Brain microvascular endothelial cell (primary cell): Measurements from ENCODE around the gene DAPL1.

ENCODE experiments used
- DNase-seq: peaks from one replicate; pipeline ENCODE4 v3.0.0-alpha.2; 2020
- H3K27ac ChIP-seq: fragments of 250-450 bp; sonication (Bioruptor Pico); 2 replicates; pipeline ENCODE4 v1.5.1; 2020; ENCODE audit warnings: mild to moderate bottlenecking, moderate library complexity
- H3K27me3 ChIP-seq: fragments of 250-450 bp; sonication (Bioruptor Pico); replicated peaks from 2 replicates; pipeline ENCODE4 v1.5.1; 2020; ENCODE audit warnings: mild to moderate bottlenecking
- H3K36me3 ChIP-seq: fragments of 250-450 bp; sonication (Bioruptor Pico); replicated peaks from 2 replicates; pipeline ENCODE4 v1.5.1; 2020; ENCODE audit warnings: mild to moderate bottlenecking
- H3K4me3 ChIP-seq: 2 replicates; pipeline ENCODE4 v1.5.1; 2011; ENCODE audit warnings: low read depth, mild to moderate bottlenecking, control low read depth, low read length, moderate library complexity
- CTCF ChIP-seq: IDR thresholded peaks from 2 replicates; pipeline ENCODE4 v1.5.1; 2011; ENCODE audit warnings: low read depth, mild to moderate bottlenecking, moderate library complexity, low read length, control low read depth, inconsistent platforms; ENCODE audit errors: missing control alignments
- in situ Hi-C: cut with HindIII; loops from 2 replicates; pipeline ENCODE4 v1.10.0; 2017; ENCODE audit warnings: low sequenced_read_pairs, low pct_ligation_motif_present

Gene DAPL1

DNA sequence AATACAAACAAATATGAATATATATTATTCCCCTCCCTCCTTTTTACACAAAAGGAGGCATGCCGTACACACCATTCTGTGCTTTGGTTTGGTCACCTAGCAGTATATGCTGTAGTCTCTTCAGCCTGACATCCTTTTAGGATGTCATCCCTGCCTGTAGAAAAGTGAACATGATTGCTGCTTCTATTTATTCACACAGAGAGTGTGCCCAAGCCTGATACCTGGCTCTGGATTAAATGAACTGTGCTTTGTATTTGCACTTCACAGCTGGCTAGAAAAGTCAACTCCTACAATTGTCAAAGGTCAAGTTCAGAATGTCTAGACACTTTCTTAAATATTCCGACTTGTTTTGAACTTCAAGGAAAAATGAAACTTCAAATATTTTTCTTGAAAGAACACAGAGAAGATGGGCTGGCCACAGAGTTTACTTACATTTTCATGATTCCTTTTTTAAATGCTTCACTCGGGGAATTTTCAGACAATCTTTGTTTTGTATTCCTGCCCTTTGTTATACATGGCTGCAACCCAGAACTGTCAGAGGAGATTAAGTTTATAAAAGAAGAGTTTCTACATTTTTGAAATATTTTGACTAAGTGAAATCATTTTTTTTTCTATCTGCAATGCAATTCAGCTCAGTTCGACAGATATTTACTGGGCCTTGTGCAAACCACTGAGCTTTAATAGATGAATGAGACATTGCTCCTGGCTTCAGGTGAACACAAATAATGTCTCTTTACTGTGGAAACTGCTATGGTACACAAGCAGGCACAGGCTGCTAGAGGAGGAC is 33.5 kb downstream of the DAPL1 start:
- no peak for TF ChIP-seq CTCF
- in situ Hi-C loops, result no loop called here
- no peak overlapping the region for H3K4me3 ChIP-seq
- peak overlapping the region; percentile 17 for H3K27ac ChIP-seq
- H3K27me3 ChIP-seq, result no peaks in the 10 kb centered on the region
- peak; percentile 43 for DNase-seq
- H3K36me3 ChIP-seq, result no peaks in the 10 kb centered on the region

- DNase-seq, result no peak
Observed at GRCh38 chr2:158829167-158829566, 34.0 kb downstream of the DAPL1 start.

GRCh38 chr2:158830201-158830600 is 35.1 kb downstream of the DAPL1 start:
- no peaks in the 10 kb centered on the region for H3K27me3 ChIP-seq
- H3K36me3 ChIP-seq, result no peaks in the 10 kb centered on the region
- H3K27ac ChIP-seq, result no peak overlapping the region
- TF ChIP-seq CTCF, result no peak
- no peak overlapping the region for H3K4me3 ChIP-seq
- no peak for DNase-seq
- in situ Hi-C loops, result no loop called here

More at GRCh38 chr2:158829167-158829566, 34.0 kb downstream of the DAPL1 start:
- no peak for TF ChIP-seq CTCF
- in situ Hi-C loops, result no loop called here
- H3K27ac ChIP-seq, result no peak overlapping the region
- no peaks in the 10 kb centered on the region for H3K36me3 ChIP-seq
- H3K4me3 ChIP-seq, result no peak overlapping the region
- no peaks in the 10 kb centered on the region for H3K27me3 ChIP-seq

DNA sequence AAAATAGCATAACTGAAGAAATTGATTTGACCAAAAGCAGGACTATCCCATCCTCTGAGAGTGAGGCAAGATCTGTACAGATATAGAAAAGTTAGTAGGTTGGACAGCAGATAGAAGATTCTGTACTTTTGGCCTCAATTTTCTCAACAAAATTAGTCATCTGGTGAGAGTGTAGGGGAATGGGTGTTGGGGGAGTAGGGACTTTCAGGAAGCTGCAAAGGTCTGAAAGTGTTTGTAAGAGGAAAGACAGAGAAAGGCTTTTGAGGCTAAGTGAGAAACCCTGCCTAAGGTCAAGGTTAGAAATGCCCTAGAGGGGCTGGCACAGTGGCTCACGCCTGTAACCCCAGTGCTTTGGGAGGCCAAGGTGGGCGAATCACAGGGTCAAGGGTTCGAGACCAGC is 40.3 kb downstream of the DAPL1 start:
- Histone ChIP-seq H3K4me3 (no peak overlapping the region), H3K36me3 (no peaks in the 10 kb centered on the region), H3K27me3 (no peaks in the 10 kb centered on the region), H3K27ac (no peak overlapping the region)
- in situ Hi-C loops, result no loop called here
- no peak for TF ChIP-seq CTCF
- no peak for DNase-seq

DNA sequence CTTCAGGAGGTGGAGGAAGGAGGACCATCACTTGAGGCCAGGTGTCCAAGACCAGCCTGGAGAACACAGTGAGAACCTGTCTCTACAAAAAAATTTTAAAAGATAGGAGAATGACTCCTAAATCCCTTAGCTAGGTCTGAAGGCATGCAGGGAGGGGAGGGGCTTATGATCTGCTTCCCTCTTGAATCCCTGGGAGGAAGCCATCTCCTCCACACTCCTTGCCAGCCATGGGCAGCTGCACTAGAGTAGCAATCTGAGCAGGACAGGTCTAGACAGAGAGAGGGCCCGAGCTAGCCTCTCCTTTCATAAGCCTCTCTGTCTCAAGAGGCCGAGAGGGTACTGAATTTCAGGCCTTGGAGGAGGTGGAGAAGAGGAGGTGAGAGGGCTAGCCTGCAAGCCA is 42.5 kb downstream of the DAPL1 start:
- in situ Hi-C loops, result no loop called here

More for the DNA sequence above, 42.5 kb downstream of the DAPL1 start:
- Histone ChIP-seq H3K36me3 (no peaks in the 10 kb centered on the region), H3K27me3 (no peaks in the 10 kb centered on the region), H3K27ac (no peak overlapping the region), H3K4me3 (no peak overlapping the region)
- TF ChIP-seq CTCF, result no peak
- no peak for DNase-seq
